Measurements from ENCODE around the gene RASA2. TPM values are rescaled to one million over a fixed set of nuclear protein-coding genes. Genes with fewer than 3 reads are reported as not detected.

Gene RASA2
- polyA plus RNA-seq, 1 donor (not counting 4 experiments of a cell fraction or from before 2014, with no cell fraction given) = 10.3 TPM

- peaks cover 3% of the 10 kb centered on the region for H3K4me1 ChIP-seq (ENCODE audit: control insufficient read depth, extremely low read depth, insufficient read depth, low read length)
- no peak overlapping the region for H2AFZ ChIP-seq (ENCODE audit: control insufficient read depth, low read length)
- peaks cover 0 to 7% of the 10 kb centered on the region in 2 experiments for H3K36me3 ChIP-seq (ENCODE audit: control insufficient read depth in 2 of 2, extremely low read depth in 1 of 2, insufficient read depth in 2 of 2, low read length in 2 of 2)
- no peaks in the 10 kb centered on the region for H3K27me3 ChIP-seq (ENCODE audit: control insufficient read depth, extremely low read depth, insufficient read depth, low read length)
- dilution Hi-C loops (cut with MboI; ENCODE audit: extremely low pct_ligation_motif_present, low sequenced_read_pairs) = no loop called here
- no peak overlapping the region for H3K4me3 ChIP-seq (ENCODE audit: control insufficient read depth in 2 of 3, extremely low read depth in 1 of 3, insufficient read depth in 2 of 3, low read depth in 1 of 3, low read length in 3 of 3)
- peaks cover 7% of the 10 kb centered on the region for H3K79me2 ChIP-seq (ENCODE audit: control insufficient read depth, insufficient read depth, low read length)
- H4K20me1 ChIP-seq (ENCODE audit: control insufficient read depth, extremely low read depth, insufficient read depth, low read length) = no peaks in the 10 kb centered on the region
- no peak overlapping the region for H3K27ac ChIP-seq (ENCODE audit: control insufficient read depth, insufficient read depth, low read length)
- H3K4me2 ChIP-seq (ENCODE audit: control insufficient read depth, extremely low read depth, insufficient read depth, low read depth, low read length) = no peak overlapping the region
- TF ChIP-seq EZH2 (IDR thresholded peaks at IDR 0.05; ENCODE audit: low read length) (no peak), CTCF (optimal IDR thresholded peaks at IDR 0.05 in 1 of 3, IDR thresholded peaks at IDR 0.05 in 1 of 3, conservative IDR thresholded peaks at IDR 0.05 in 1 of 3; ENCODE audit: extremely low read depth in 1 of 3, insufficient read depth in 2 of 3, low read length in 3 of 3) (no peak)
- no peak overlapping the region for H3K9ac ChIP-seq (ENCODE audit: control insufficient read depth, extremely low read depth, insufficient read depth, low read length)
- FAIRE-seq (no peak), DNase-seq (ENCODE audit: low read depth, low spot score) (no peak)
- H3K9me3 ChIP-seq (ENCODE audit: control insufficient read depth, low read depth, low read length) = no peaks in the 10 kb centered on the region
- no peaks in the 10 kb centered on the region for H3K9me1 ChIP-seq (ENCODE audit: control insufficient read depth, extremely low read depth, insufficient read depth, low read length)
Observed at GRCh38 chr3:141542202-141542969, 55.6 kb downstream of the RASA2 start.

GRCh38 chr3:141542989-141543388, 56.2 kb downstream of the RASA2 start:
- Histone ChIP-seq H4K20me1 (ENCODE audit: control insufficient read depth, extremely low read depth, insufficient read depth, low read length) (no peaks in the 10 kb centered on the region), H2AFZ (ENCODE audit: control insufficient read depth, low read length) (no peak overlapping the region), H3K4me1 (ENCODE audit: control insufficient read depth, extremely low read depth, insufficient read depth, low read length) (peaks cover under 1% of the 10 kb centered on the region), H3K27ac (ENCODE audit: control insufficient read depth, insufficient read depth, low read length) (no peak overlapping the region), H3K9ac (ENCODE audit: control insufficient read depth, extremely low read depth, insufficient read depth, low read length) (no peak overlapping the region), H3K79me2 (ENCODE audit: control insufficient read depth, insufficient read depth, low read length) (peaks cover 11% of the 10 kb centered on the region), H3K27me3 (ENCODE audit: control insufficient read depth, extremely low read depth, insufficient read depth, low read length) (no peaks in the 10 kb centered on the region), H3K9me3 (ENCODE audit: control insufficient read depth, low read depth, low read length) (no peaks in the 10 kb centered on the region), H3K4me2 (ENCODE audit: control insufficient read depth, extremely low read depth, insufficient read depth, low read depth, low read length) (no peak overlapping the region), H3K4me3 (ENCODE audit: control insufficient read depth in 2 of 3, extremely low read depth in 1 of 3, insufficient read depth in 2 of 3, low read depth in 1 of 3, low read length in 3 of 3) (no peak overlapping the region), H3K9me1 (ENCODE audit: control insufficient read depth, extremely low read depth, insufficient read depth, low read length) (no peaks in the 10 kb centered on the region), H3K36me3 (ENCODE audit: control insufficient read depth in 2 of 2, extremely low read depth in 1 of 2, insufficient read depth in 2 of 2, low read length in 2 of 2) (peaks cover 0 to 7% of the 10 kb centered on the region in 2 experiments)
- DNase-seq (ENCODE audit: low read depth, low spot score) (no peak), FAIRE-seq (no peak)
- dilution Hi-C loops (cut with MboI; ENCODE audit: extremely low pct_ligation_motif_present, low sequenced_read_pairs) = no loop called here
- TF ChIP-seq EZH2 (IDR thresholded peaks at IDR 0.05; ENCODE audit: low read length) = no peak
- TF ChIP-seq CTCF (optimal IDR thresholded peaks at IDR 0.05 in 1 of 3, IDR thresholded peaks at IDR 0.05 in 1 of 3, conservative IDR thresholded peaks at IDR 0.05 in 1 of 3; ENCODE audit: extremely low read depth in 1 of 3, insufficient read depth in 2 of 3, low read length in 3 of 3) = no peak
